CD14-positive monocyte (primary cell): ENCODE measurements around the gene SLC4A1. TPM values are rescaled to one million over a fixed set of nuclear protein-coding genes. Genes with fewer than 3 reads are reported as not detected.

ENCODE experiments used
- DNase-seq, 3 donors: peaks; one replicate each; pipeline ENCODE4 v3.0.0-alpha.2; 2011 to 2022
- H2AFZ ChIP-seq: 2 replicates; pipeline ENCODE4 v1.6.0; 2012; ENCODE audit warnings: mild to moderate bottlenecking, low read depth, low read length, inconsistent platforms; ENCODE audit not compliant: insufficient read depth, poor library complexity, severe bottlenecking
- H3K27ac ChIP-seq, 2 donors: 1 replicate in 1 of 2; 2 replicates in 1 of 2; pipeline ENCODE4 v1.5.1; 2012 to 2013; ENCODE audit warnings: low read length in 2 of 2, control low read depth in 1 of 2, inconsistent platforms in 1 of 2, low read depth in 1 of 2, mild to moderate bottlenecking in 1 of 2
- H3K27me3 ChIP-seq, 2 donors: one replicate each; pipeline versions ENCODE4 v1.6.0 to v1.6.1; 2011 to 2013; ENCODE audit warnings: low read length in 2 of 2; ENCODE audit not compliant: control insufficient read depth in 2 of 2, insufficient read depth in 2 of 2
- H3K36me3 ChIP-seq, 2 donors: replicated peaks in 1 of 2; 1 replicate in 1 of 2; 2 replicates in 1 of 2; pipeline versions ENCODE4 v1.5.1 to v1.6.1; 2012 to 2013; ENCODE audit warnings: low read length in 2 of 2, control low read depth in 1 of 2, inconsistent platforms in 1 of 2, mild to moderate bottlenecking in 1 of 2; ENCODE audit not compliant: insufficient read depth in 2 of 2, control insufficient read depth in 1 of 2
- H3K4me1 ChIP-seq, 2 donors: 1 replicate in 1 of 2; 2 replicates in 1 of 2; pipeline versions ENCODE4 v1.5.1 to v1.6.1; 2012 to 2013; ENCODE audit warnings: low read length in 2 of 2, control low read depth in 1 of 2, inconsistent platforms in 1 of 2, mild to moderate bottlenecking in 1 of 2, moderate library complexity in 1 of 2; ENCODE audit not compliant: insufficient read depth in 2 of 2, control insufficient read depth in 1 of 2
- H3K4me2 ChIP-seq: replicated peaks from 2 replicates; pipeline ENCODE3; 2012; ENCODE audit warnings: low read length, moderate library complexity, mild to moderate bottlenecking; ENCODE audit not compliant: poor library complexity, severe bottlenecking; ENCODE audit errors: extremely low read depth
- H3K4me3 ChIP-seq, 3 experiments: fragments of 200-600 bp in 1 of 3; sonication (generic) in 1 of 3; replicated peaks in 1 of 3; 1 replicate in 2 of 3; 2 replicates in 1 of 3; pipeline ENCODE4 v1.5.1; 2011 to 2013; ENCODE audit warnings: low read length in 3 of 3, mild to moderate bottlenecking in 3 of 3, control low read depth in 2 of 3, low read depth in 2 of 3, inconsistent platforms in 1 of 3, moderate library complexity in 1 of 3
- H3K79me2 ChIP-seq: 2 replicates; pipeline ENCODE4 v1.6.0; 2012; ENCODE audit warnings: mild to moderate bottlenecking, control low read depth, inconsistent platforms, low read length, moderate library complexity; ENCODE audit not compliant: insufficient read depth
- H3K9ac ChIP-seq: 2 replicates; pipeline ENCODE4 v1.6.0; 2017; ENCODE audit warnings: low read length, mild to moderate bottlenecking; ENCODE audit not compliant: insufficient read depth, poor library complexity, severe bottlenecking
- H3K9me3 ChIP-seq, 2 donors: replicated peaks in 1 of 2; 1 replicate in 1 of 2; 2 replicates in 1 of 2; pipeline versions ENCODE4 v1.5.1 to v1.6.1; 2012 to 2013; ENCODE audit warnings: low read length in 2 of 2, control low read depth in 1 of 2; ENCODE audit not compliant: control insufficient read depth in 1 of 2, insufficient read depth in 1 of 2
- H4K20me1 ChIP-seq: 2 replicates; pipeline ENCODE4 v1.6.0; 2012; ENCODE audit warnings: mild to moderate bottlenecking, low read length, control low read depth, moderate library complexity; ENCODE audit not compliant: insufficient read depth
- H3K27ac Mint-ChIP-seq, 7 donors: one replicate each; pipeline ENCODE4 v1.8.0; 2020; ENCODE audit warnings: mild to moderate bottlenecking in 7 of 7, mixed read lengths in 7 of 7, moderate library complexity in 6 of 7, inconsistent platforms in 2 of 7
- H3K27me3 Mint-ChIP-seq, 3 donors: one replicate each; pipeline ENCODE4 v1.8.0; 2021 to 2022; ENCODE audit warnings: low read depth in 3 of 3, mild to moderate bottlenecking in 3 of 3, mixed read lengths in 3 of 3, moderate library complexity in 3 of 3, inconsistent platforms in 1 of 3
- H3K36me3 Mint-ChIP-seq, 2 donors: one replicate each; pipeline ENCODE4 v1.8.0; 2020; ENCODE audit warnings: mixed read lengths in 2 of 2, inconsistent platforms in 1 of 2, mild to moderate bottlenecking in 1 of 2
- H3K4me1 Mint-ChIP-seq: one replicate; pipeline ENCODE4 v1.8.0; 2020; ENCODE audit warnings: mild to moderate bottlenecking, mixed read lengths
- H3K4me3 Mint-ChIP-seq, 2 donors: one replicate each; pipeline ENCODE4 v1.8.0; 2020; ENCODE audit warnings: mild to moderate bottlenecking in 2 of 2, mixed read lengths in 2 of 2, moderate library complexity in 1 of 2
- H3K9me3 Mint-ChIP-seq, 7 donors: one replicate each; pipeline ENCODE4 v1.8.0; 2020 to 2022; ENCODE audit warnings: mixed read lengths in 7 of 7, mild to moderate bottlenecking in 6 of 7, moderate library complexity in 6 of 7, inconsistent platforms in 2 of 7
- CTCF ChIP-seq: fragments of 200-600 bp; IDR thresholded peaks from one replicate; pipeline ENCODE4 v1.8.0; 2022; ENCODE audit warnings: antibody characterized with exemption, mild to moderate bottlenecking
- WGBS: methylation state at CpG from one replicate; pipeline ENCODE4 v1.1.5; 2013; ENCODE audit warnings: missing lambda C conversion rate; ENCODE audit not compliant: insufficient coverage; 5-methylcytosine and 5-hydroxymethylcytosine counted together
- intact Hi-C, 2 donors: fragments of 100-400 bp; cut with micrococcal nuclease; formaldehyde crosslinking; loops; one replicate each; pipeline versions ENCODE4 v1.15.0 to v1.15.1; 2023
- polyA plus RNA-seq, 3 donors: library from polyadenylated mRNA; depleted of rRNA in 1 of 3; unstranded in 2 of 3; stranded (reverse) in 1 of 3; fragments of 300-500 nt in 2 of 3; fragments of >200 nt in 1 of 3; fragmentation: Illumina TruSeq in 2 of 3; gene quantifications; 1 replicate in 2 of 3; 2 replicates in 1 of 3; pipeline ENCODE4 v1.2.3, GENCODE V29; 2012 to 2021

SLC4A1 gene
- polyA plus RNA-seq, 3 donors: 0.04 TPM; not detected in 2

GRCh38 chr17:44209786-44210341 lies 58.1 kb downstream of the SLC4A1 start:
- Mint-ChIP-seq H3K27ac (peak overlapping the region in 4 of 7 donors; percentile 45 to 61 (median 52)), H3K4me3 (peak overlapping the region in 1 of 2 donors; percentile 24), H3K27me3 (no peaks in the 10 kb centered on the region), H3K36me3 (peaks cover 55 to 85% of the 10 kb centered on the region in 2 donors), H3K4me1 (peaks cover 40% of the 10 kb centered on the region), H3K9me3 (no peaks in the 10 kb centered on the region)
- H3K79me2 ChIP-seq: peaks cover 8% of the 10 kb centered on the region
- no peaks in the 10 kb centered on the region for H3K9me3 ChIP-seq
- intact Hi-C loops: loop anchor here (2.0 kb wide), 2 partner anchors 141 to 153 kb away; partner anchors contain the start of gene FAM171A2 (in 1 of the 2)
- no peaks in the 10 kb centered on the region for H3K27me3 ChIP-seq
- H3K4me2 ChIP-seq: peak overlapping the region; percentile 42
- peaks cover 14 to 45% of the 10 kb centered on the region in 2 donors for H3K4me1 ChIP-seq
- H3K9ac ChIP-seq: no peak overlapping the region
- H4K20me1 ChIP-seq: peaks cover 43% of the 10 kb centered on the region
- H3K4me3 ChIP-seq: no peak overlapping the region
- peak overlapping the region; percentile 41 for H2AFZ ChIP-seq
- no peak for TF ChIP-seq CTCF
- peaks cover 56 to 77% of the 10 kb centered on the region in 2 donors for H3K36me3 ChIP-seq
- no peak overlapping the region for H3K27ac ChIP-seq
- peak in 1 of 3 donors; percentile 70 for DNase-seq
- 77% methylated on average over 8 of the region's 11 CpGs for WGBS

- Histone ChIP-seq H3K79me2 (peaks cover 5% of the 10 kb centered on the region), H3K4me2 (no peak overlapping the region), H4K20me1 (peaks cover 25% of the 10 kb centered on the region), H3K9me3 (no peaks in the 10 kb centered on the region), H3K9ac (no peak overlapping the region), H3K27me3 (no peaks in the 10 kb centered on the region), H2AFZ (no peak overlapping the region), H3K4me1 (peaks cover 36 to 55% of the 10 kb centered on the region in 2 donors), H3K27ac (no peak overlapping the region), H3K4me3 (no peak overlapping the region), H3K36me3 (peaks cover 45 to 57% of the 10 kb centered on the region in 2 donors)
- peak overlapping the region in 1 of 7 donors; percentile 71 for H3K27ac Mint-ChIP-seq
- no peak for DNase-seq
- WGBS: 74% methylated on average over 5 of the region's 5 CpGs
- peaks cover 48% of the 10 kb centered on the region for H3K4me1 Mint-ChIP-seq
- no peak for TF ChIP-seq CTCF
- no peaks in the 10 kb centered on the region for H3K27me3 Mint-ChIP-seq
- H3K4me3 Mint-ChIP-seq: no peak overlapping the region
- no peaks in the 10 kb centered on the region for H3K9me3 Mint-ChIP-seq
- peaks cover 36 to 64% of the 10 kb centered on the region in 2 donors for H3K36me3 Mint-ChIP-seq
- intact Hi-C loops: no loop called here
Measured at GRCh38 chr17:44207743-44208142, 60.2 kb downstream of the SLC4A1 start.
